GM23338 (cell line): ENCODE measurements around the gene CEP131. TPM values are rescaled to one million over a fixed set of nuclear protein-coding genes. Genes with fewer than 3 reads are reported as not detected.

ENCODE experiments used
- ATAC-seq: fragments of 200-7000 bp; cut with Tn5 transposase; 3 replicates; pipeline ENCODE4 v1.9.1; 2020
- DNase-seq: peaks from one replicate; pipeline ENCODE4 v3.0.0-alpha.2; 2015; ENCODE audit warnings: low spot score
- H2AFZ ChIP-seq: fragments of 200-600 bp; sonication (generic); 2 replicates; pipeline ENCODE4 v1.8.0; 2016; ENCODE audit warnings: antibody characterized with exemption, mild to moderate bottlenecking, moderate library complexity
- H3F3A ChIP-seq: fragments of 200-600 bp; sonication (generic); replicated peaks from 2 replicates; pipeline ENCODE4 v1.8.0; 2017; ENCODE audit warnings: antibody characterized with exemption, mixed run types, low read depth
- H3K27ac ChIP-seq: fragments of 200-600 bp; sonication (generic); 2 replicates; pipeline ENCODE4 v1.6.1; 2016; ENCODE audit warnings: low read depth
- H3K27me3 ChIP-seq: fragments of 200-600 bp; sonication (generic); 2 replicates; pipeline ENCODE4 v1.8.0; 2016; ENCODE audit warnings: mild to moderate bottlenecking, mixed run types, moderate library complexity; ENCODE audit not compliant: insufficient read depth
- H3K36me3 ChIP-seq: fragments of 200-600 bp; sonication (generic); 2 replicates; pipeline ENCODE4 v1.8.0; 2016; ENCODE audit warnings: mild to moderate bottlenecking; ENCODE audit not compliant: insufficient read depth
- H3K4me1 ChIP-seq: fragments of 200-600 bp; sonication (generic); 2 replicates; pipeline ENCODE4 v1.8.0; 2016; ENCODE audit warnings: mild to moderate bottlenecking, moderate library complexity; ENCODE audit not compliant: insufficient read depth
- H3K4me2 ChIP-seq: fragments of 200-600 bp; sonication (generic); 2 replicates; pipeline ENCODE4 v1.7.1; 2017; ENCODE audit warnings: mixed run types
- H3K4me3 ChIP-seq: fragments of 200-600 bp; sonication (generic); 2 replicates; pipeline ENCODE4 v1.6.1; 2016; ENCODE audit warnings: mixed run types
- H3K79me2 ChIP-seq: fragments of 200-600 bp; sonication (generic); replicated peaks from 2 replicates; pipeline ENCODE4 v1.8.0; 2017; ENCODE audit warnings: mild to moderate bottlenecking; ENCODE audit not compliant: insufficient read depth
- H3K9me2 ChIP-seq: fragments of 200-600 bp; sonication (generic); 2 replicates; pipeline ENCODE4 v1.8.0; 2017; ENCODE audit not compliant: insufficient read depth
- H4K20me1 ChIP-seq: fragments of 200-600 bp; sonication (generic); replicated peaks from 2 replicates; pipeline ENCODE4 v1.8.0; 2017; ENCODE audit warnings: mild to moderate bottlenecking; ENCODE audit not compliant: insufficient read depth
- H3K27ac Mint-ChIP-seq: 2 replicates; pipeline ENCODE4 v1.8.0; 2020; ENCODE audit warnings: inconsistent platforms, mild to moderate bottlenecking, moderate library complexity, mixed read lengths
- H3K27me3 Mint-ChIP-seq: 3 replicates; pipeline ENCODE4 v1.8.0; 2022; ENCODE audit warnings: low read depth, mild to moderate bottlenecking, moderate library complexity, mixed read lengths, inconsistent platforms; ENCODE audit not compliant: insufficient read depth, poor library complexity
- H3K36me3 Mint-ChIP-seq: 3 replicates; pipeline ENCODE4 v1.8.0; 2021; ENCODE audit warnings: low read depth, mild to moderate bottlenecking, inconsistent platforms, moderate library complexity, mixed read lengths
- H3K4me1 Mint-ChIP-seq: 3 replicates; pipeline ENCODE4 v1.8.0; 2020; ENCODE audit warnings: mild to moderate bottlenecking, inconsistent platforms, mixed read lengths
- H3K4me3 Mint-ChIP-seq: 3 replicates; pipeline ENCODE4 v1.8.0; 2021; ENCODE audit warnings: moderate library complexity, mild to moderate bottlenecking, inconsistent platforms, mixed read lengths
- H3K9me3 Mint-ChIP-seq: 3 replicates; pipeline ENCODE4 v1.8.0; 2020; ENCODE audit warnings: moderate library complexity, mild to moderate bottlenecking, inconsistent platforms, mixed read lengths
- CREB1 ChIP-seq: fragments of 250-450 bp; sonication (Bioruptor Pico); IDR thresholded peaks from 2 replicates; pipeline ENCODE4 v1.5.0; 2020; ENCODE audit warnings: low read depth, mild to moderate bottlenecking, moderate library complexity
- CTCF ChIP-seq, 2 experiments: fragments of 200-600 bp in 1 of 2; sonication (generic) in 1 of 2; conservative IDR thresholded peaks; 2 replicates each; pipeline versions ENCODE4 v1.5.1 to v1.6.1; 2016 to 2017; ENCODE audit warnings: antibody characterized with exemption in 2 of 2, low read depth in 2 of 2, mild to moderate bottlenecking in 2 of 2, moderate library complexity in 1 of 2
- EZH2 ChIP-seq: fragments of 200-600 bp; sonication (generic); IDR thresholded peaks from one replicate; pipeline ENCODE4 v1.8.0; 2017; ENCODE audit warnings: antibody characterized with exemption, mild to moderate bottlenecking, low read depth; ENCODE audit not compliant: unreplicated experiment
- EZH2phosphoT487 ChIP-seq: fragments of 200-600 bp; sonication (generic); IDR thresholded peaks from one replicate; pipeline ENCODE4 v1.8.1; 2018; ENCODE audit warnings: antibody characterized with exemption; ENCODE audit not compliant: unreplicated experiment
- JUNB ChIP-seq: IDR thresholded peaks from one replicate; pipeline ENCODE4 v1.6.1; 2016; ENCODE audit warnings: antibody characterized with exemption; ENCODE audit not compliant: unreplicated experiment
- NANOG ChIP-seq: IDR thresholded peaks from 2 replicates; pipeline ENCODE4 v1.6.1; 2016; ENCODE audit warnings: antibody characterized with exemption, borderline replicate concordance
- POLR2AphosphoS5 ChIP-seq: IDR thresholded peaks from 2 replicates; pipeline ENCODE4 v1.6.1; 2016; ENCODE audit warnings: antibody characterized with exemption, low read depth
- REST ChIP-seq: IDR thresholded peaks from one replicate; pipeline ENCODE4 v1.6.1; 2018; ENCODE audit warnings: antibody characterized with exemption; ENCODE audit not compliant: unreplicated experiment
- STAT1 ChIP-seq: IDR thresholded peaks from one replicate; pipeline ENCODE4 v1.6.1; 2016; ENCODE audit warnings: antibody characterized with exemption; ENCODE audit not compliant: unreplicated experiment
- ZNF114 ChIP-seq: fragments of 250-450 bp; sonication (Bioruptor Pico); IDR thresholded peaks from 2 replicates; pipeline ENCODE4 v1.5.0; 2020; ENCODE audit warnings: mild to moderate bottlenecking, moderate library complexity
- ZNF331 ChIP-seq: fragments of 250-450 bp; sonication (Bioruptor Pico); IDR thresholded peaks from 2 replicates; pipeline ENCODE4 v1.5.0; 2020; ENCODE audit warnings: low read depth, mild to moderate bottlenecking, moderate library complexity
- ZNF462 ChIP-seq: fragments of 250-450 bp; sonication (Bioruptor Pico); IDR thresholded peaks from 2 replicates; pipeline ENCODE4 v1.5.0; 2020; ENCODE audit warnings: mild to moderate bottlenecking, moderate library complexity
- polyA plus RNA-seq: library from polyadenylated mRNA; unstranded; fragments of >200 nt; fragmentation: Nextera tagmentation; extraction: Ambion mirVana; gene quantifications from 2 replicates; pipeline ENCODE4 v1.2.1, GENCODE V29; 2016
- total RNA-seq: library from RNA; depleted of rRNA; stranded (reverse); fragments of >200 nt; shearing (Covaris generic); gene quantifications from 2 replicates; pipeline ENCODE4 v1.2.3, GENCODE V29; 2014
- TF ChIP-seq, protein P1 (sequence below): IDR thresholded peaks from 2 replicates; pipeline ENCODE4 v1.6.1; 2016; ENCODE audit warnings: antibody characterized with exemption

The CEP131 gene
- total and polyA plus RNA-seq, 2 experiments from 2014 or later: 26.8 to 35.5 TPM

DNA sequence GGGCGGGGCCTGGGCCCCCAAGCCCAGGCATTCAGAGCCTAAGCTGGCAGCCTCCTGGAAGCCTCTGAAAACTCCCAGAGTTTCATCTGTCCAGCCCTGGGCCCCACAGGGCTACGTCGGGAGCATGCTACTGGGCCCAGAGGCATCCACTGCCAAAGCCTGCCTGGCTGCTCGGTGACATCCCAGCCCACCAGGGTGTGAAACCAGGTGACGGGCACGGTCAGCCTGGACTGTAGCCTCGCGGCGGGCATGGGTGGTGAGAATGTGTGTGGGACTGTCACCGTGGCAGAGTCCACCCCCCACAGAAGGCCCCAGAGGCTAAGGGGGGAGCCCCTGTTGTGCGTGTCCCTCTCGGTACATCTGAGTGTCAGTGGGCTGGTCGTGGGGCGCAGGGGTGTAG lies 31.1 kb downstream of the CEP131 start:
- Histone ChIP-seq H3K4me3 (no peak overlapping the region), H3K27me3 (no peaks in the 10 kb centered on the region), H3K9me2 (no peaks in the 10 kb centered on the region), H3F3A (no peaks in the 10 kb centered on the region), H2AFZ (no peak overlapping the region), H3K4me2 (no peak overlapping the region), H3K27ac (no peak overlapping the region), H3K4me1 (no peaks in the 10 kb centered on the region), H3K36me3 (no peaks in the 10 kb centered on the region), H4K20me1 (no peaks in the 10 kb centered on the region), H3K79me2 (no peaks in the 10 kb centered on the region)
- Mint-ChIP-seq H3K27ac (no peak overlapping the region), H3K27me3 (no peaks in the 10 kb centered on the region), H3K36me3 (0 out of 3 replicates have a peak, but pooled peaks cover 9% of the 10 kb centered on the region), H3K4me1 (no peaks in the 10 kb centered on the region), H3K4me3 (no peak overlapping the region), H3K9me3 (no peaks in the 10 kb centered on the region)
- DNase-seq: no peak
- no peak for ATAC-seq
- no peak for TF ChIP-seq CREB1 (CRISPR knock-in tag)
- TF ChIP-seq ZNF331 (CRISPR knock-in tag): no peak
- no peak for TF ChIP-seq NANOG
- TF ChIP-seq POLR2AphosphoS5: no peak
- no peak for TF ChIP-seq CTCF (conservative IDR thresholded peaks at IDR 0.05; ENCODE audit: low read depth in 2 of 2)
- TF ChIP-seq STAT1: no peak
- TF ChIP-seq REST: no peak
- TF ChIP-seq JUNB: no peak
- no peak for TF ChIP-seq ZNF114 (CRISPR knock-in tag)
- no peak for TF ChIP-seq ZNF462 (CRISPR knock-in tag)
- TF ChIP-seq EZH2phosphoT487: no peak
- TF ChIP-seq EZH2: no peak
- TF ChIP-seq, protein P1, sequence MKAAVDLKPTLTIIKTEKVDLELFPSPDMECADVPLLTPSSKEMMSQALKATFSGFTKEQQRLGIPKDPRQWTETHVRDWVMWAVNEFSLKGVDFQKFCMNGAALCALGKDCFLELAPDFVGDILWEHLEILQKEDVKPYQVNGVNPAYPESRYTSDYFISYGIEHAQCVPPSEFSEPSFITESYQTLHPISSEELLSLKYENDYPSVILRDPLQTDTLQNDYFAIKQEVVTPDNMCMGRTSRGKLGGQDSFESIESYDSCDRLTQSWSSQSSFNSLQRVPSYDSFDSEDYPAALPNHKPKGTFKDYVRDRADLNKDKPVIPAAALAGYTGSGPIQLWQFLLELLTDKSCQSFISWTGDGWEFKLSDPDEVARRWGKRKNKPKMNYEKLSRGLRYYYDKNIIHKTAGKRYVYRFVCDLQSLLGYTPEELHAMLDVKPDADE: no peak
